ENCODE measurements around the gene IGFL1.
"Not testable (repeated sequence)": the region's sequence is repeated elsewhere in the genome, so short reads cannot be mapped to it uniquely, and the experiment has no call there.

The IGFL1 gene

GRCh38 chr19:46202872-46203860 lies 26.4 kb upstream of the IGFL1 start:
- DNase-seq = no peak

- DNase-seq = no peak
Observed at GRCh38 chr19:46204008-46204407, 25.5 kb upstream of the IGFL1 start.

- DNase-seq = no peak
Observed at GRCh38 chr19:46205183-46205984, 24.2 kb upstream of the IGFL1 start.

GRCh38 chr19:46206176-46206575 lies 23.4 kb upstream of the IGFL1 start:
- no peak for DNase-seq

GRCh38 chr19:46206682-46207081 lies 22.9 kb upstream of the IGFL1 start:
- DNase-seq = no peak

GRCh38 chr19:46207858-46208257 lies 21.7 kb upstream of the IGFL1 start:
- DNase-seq = not testable (repeated sequence)

- DNase-seq = no peak
Observed at GRCh38 chr19:46209051-46209450, 20.5 kb upstream of the IGFL1 start.

GRCh38 chr19:46209472-46209871 lies 20.1 kb upstream of the IGFL1 start:
- DNase-seq = no peak

GRCh38 chr19:46210669-46211068 lies 18.9 kb upstream of the IGFL1 start:
- DNase-seq = no peak

GRCh38 chr19:46211201-46211881 lies 18.2 kb upstream of the IGFL1 start:
- no peak for DNase-seq

GRCh38 chr19:46212592-46212991 lies 16.9 kb upstream of the IGFL1 start:
- DNase-seq = not testable (repeated sequence)

- no peak for DNase-seq
Observed at GRCh38 chr19:46213156-46213555, 16.4 kb upstream of the IGFL1 start.

GRCh38 chr19:46213806-46214205 lies 15.7 kb upstream of the IGFL1 start:
- DNase-seq = no peak

- DNase-seq = no peak
Observed at GRCh38 chr19:46216612-46217011, 12.9 kb upstream of the IGFL1 start.

GRCh38 chr19:46217476-46217875 lies 12.1 kb upstream of the IGFL1 start:
- no peak for DNase-seq

- DNase-seq = no peak
Observed at GRCh38 chr19:46218160-46218559, 11.4 kb upstream of the IGFL1 start.

GRCh38 chr19:46220038-46220615 lies 9.4 kb upstream of the IGFL1 start:
- DNase-seq = no peak

- DNase-seq = no peak
Observed at GRCh38 chr19:46221152-46221551, 8.4 kb upstream of the IGFL1 start.

- no peak for DNase-seq
Observed at GRCh38 chr19:46221981-46222610, 7.4 kb upstream of the IGFL1 start.

- DNase-seq = not testable (repeated sequence)
Observed at GRCh38 chr19:46223787-46224186, 5.8 kb upstream of the IGFL1 start.

GRCh38 chr19:46224773-46225172 lies 4.8 kb upstream of the IGFL1 start:
- DNase-seq = no peak

GRCh38 chr19:46225558-46226004 lies 4.0 kb upstream of the IGFL1 start:
- DNase-seq = no peak
